HUES6 (cell line): ENCODE data around the gene UXT.
"Not testable (repeated sequence)": the region's sequence is repeated elsewhere in the genome, so short reads cannot be mapped to it uniquely, and the experiment has no call there.

Experiments
- H3K27ac ChIP-seq: 2 replicates; pipeline ENCODE4 v1.7.0; 2013; ENCODE audit warnings: low read depth, mild to moderate bottlenecking, low read length, inconsistent platforms
- H3K27me3 ChIP-seq: 2 replicates; pipeline ENCODE4 v1.6.1; 2013; ENCODE audit warnings: low read length; ENCODE audit not compliant: control insufficient read depth, insufficient read depth
- H3K36me3 ChIP-seq: 2 replicates; pipeline ENCODE4 v1.6.1; 2013; ENCODE audit warnings: low read length; ENCODE audit not compliant: control insufficient read depth, insufficient read depth
- H3K4me1 ChIP-seq: 2 replicates; pipeline ENCODE4 v1.6.1; 2013; ENCODE audit warnings: low read length; ENCODE audit not compliant: control insufficient read depth, insufficient read depth
- H3K4me3 ChIP-seq: 2 replicates; pipeline ENCODE4 v1.5.1; 2013; ENCODE audit warnings: low read depth, low read length
- H3K9ac ChIP-seq: one replicate; pipeline ENCODE4 v1.6.1; 2013; ENCODE audit warnings: mild to moderate bottlenecking, low read length
- H3K9me3 ChIP-seq: 2 replicates; pipeline ENCODE4 v1.6.1; 2013; ENCODE audit warnings: low read depth, low read length; ENCODE audit not compliant: control insufficient read depth, insufficient read depth

The UXT gene

DNA sequence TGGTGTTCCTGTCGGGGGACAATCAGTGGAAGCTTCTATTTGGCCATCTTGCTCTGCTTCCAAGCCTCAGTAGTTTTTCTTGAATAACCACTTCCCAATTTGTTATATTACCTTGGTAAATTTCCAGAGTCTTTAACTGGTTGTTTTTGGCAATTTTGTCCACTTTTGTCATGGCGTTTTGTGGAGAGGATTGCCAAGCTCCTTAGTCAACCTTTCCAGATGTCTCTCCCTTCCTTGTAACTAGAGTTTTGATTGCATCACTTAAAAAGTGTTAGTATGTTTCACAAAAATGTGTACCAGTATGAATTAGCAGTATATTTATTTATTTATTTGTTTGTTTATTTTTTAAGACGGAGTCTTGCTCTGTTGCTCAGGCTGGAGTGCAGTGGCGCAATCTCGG lies 15.8 kb upstream of the UXT start:
- no peaks in the 10 kb centered on the region for H3K36me3 ChIP-seq
- no peaks in the 10 kb centered on the region for H3K4me1 ChIP-seq
- H3K27ac ChIP-seq, result no peak overlapping the region
- no peaks in the 10 kb centered on the region for H3K27me3 ChIP-seq
- H3K9me3 ChIP-seq, result peaks cover 27% of the 10 kb centered on the region; the same call in 1 of the 2 replicates
- no peak overlapping the region for H3K9ac ChIP-seq
- H3K4me3 ChIP-seq, result no peak overlapping the region

DNA sequence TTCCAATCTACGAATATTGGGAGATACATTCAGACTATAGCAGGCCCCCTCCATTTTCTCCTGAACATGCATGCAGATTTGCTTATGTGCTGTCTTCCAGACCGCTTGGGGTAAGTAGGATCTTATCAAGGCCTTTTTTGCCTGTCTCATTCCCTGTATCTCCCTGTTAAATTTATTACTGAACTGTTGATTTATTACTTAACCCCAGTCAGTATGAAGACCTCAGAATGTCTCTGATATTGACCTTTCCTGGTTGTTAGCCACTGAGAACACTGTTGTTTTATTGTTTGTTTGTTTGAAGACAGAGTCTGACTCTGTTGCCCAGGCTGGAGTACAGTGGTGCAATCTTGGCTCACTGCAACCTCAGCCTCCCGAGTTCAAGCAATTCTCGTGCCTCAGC lies 6.8 kb upstream of the UXT start:
- not testable (repeated sequence) for H3K36me3 ChIP-seq, H3K27me3 ChIP-seq, H3K9ac ChIP-seq, H3K4me1 ChIP-seq, H3K9me3 ChIP-seq, H3K4me3 ChIP-seq, H3K27ac ChIP-seq

DNA sequence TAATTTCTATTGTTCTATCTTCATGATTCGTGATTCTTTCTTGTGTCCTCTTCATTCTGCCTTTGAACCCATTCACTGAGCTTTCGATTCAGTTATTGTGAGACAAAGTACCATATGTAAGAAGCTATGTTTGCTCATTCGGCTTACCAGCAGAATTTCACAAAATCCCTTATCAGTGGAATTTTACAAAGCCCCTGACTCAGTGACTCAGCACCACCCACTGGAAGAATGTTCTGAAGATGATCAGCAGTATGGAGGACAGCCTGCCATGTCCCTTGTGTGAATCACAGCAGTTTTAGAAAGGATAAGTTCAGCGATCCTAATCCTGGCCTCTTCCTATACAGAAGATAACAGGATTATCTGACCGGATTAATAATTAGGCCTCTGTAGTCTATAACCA lies 5.8 kb upstream of the UXT start:
- no peak overlapping the region for H3K27ac ChIP-seq
- no peak overlapping the region for H3K9ac ChIP-seq
- no peak overlapping the region for H3K4me3 ChIP-seq
- H3K27me3 ChIP-seq, result peaks cover under 1% of the 10 kb centered on the region; the same call in 1 of the 2 replicates
- no peaks in the 10 kb centered on the region; the same call in 1 of the 2 replicates for H3K9me3 ChIP-seq
- no peaks in the 10 kb centered on the region for H3K36me3 ChIP-seq
- peaks cover 7% of the 10 kb centered on the region; the same call in 1 of the 2 replicates for H3K4me1 ChIP-seq

DNA sequence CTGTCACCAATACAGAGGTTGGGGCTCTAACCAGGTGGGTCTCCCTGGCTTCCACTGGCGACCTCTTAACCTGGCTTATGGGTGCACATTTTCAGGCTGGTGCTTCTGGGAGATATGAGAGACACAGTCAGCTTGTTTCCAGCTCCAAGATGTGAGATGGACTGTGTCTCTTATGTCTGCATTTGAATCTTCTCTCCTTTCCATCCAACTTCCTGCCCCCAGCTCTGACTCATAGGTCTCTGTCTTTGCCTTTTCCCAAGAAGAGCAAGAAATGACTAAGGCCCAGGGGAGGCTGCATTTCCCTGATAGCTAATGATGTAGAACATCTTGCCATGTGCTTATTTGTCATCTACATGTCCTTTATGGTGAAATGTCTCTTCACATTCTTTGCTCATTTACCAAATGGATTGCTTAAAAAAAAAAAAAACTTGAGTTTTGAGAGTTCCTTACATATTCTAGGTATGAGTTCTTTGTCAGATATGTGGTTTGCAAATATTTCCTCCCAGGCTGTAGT lies 3.2 kb upstream of the UXT start:
- Histone ChIP-seq H3K4me3 (no peak overlapping the region), H3K27me3 (peaks cover 4% of the 10 kb centered on the region; the same call in 1 of the 2 replicates), H3K27ac (no peak overlapping the region; the same call in 1 of the 2 replicates)

DNA sequence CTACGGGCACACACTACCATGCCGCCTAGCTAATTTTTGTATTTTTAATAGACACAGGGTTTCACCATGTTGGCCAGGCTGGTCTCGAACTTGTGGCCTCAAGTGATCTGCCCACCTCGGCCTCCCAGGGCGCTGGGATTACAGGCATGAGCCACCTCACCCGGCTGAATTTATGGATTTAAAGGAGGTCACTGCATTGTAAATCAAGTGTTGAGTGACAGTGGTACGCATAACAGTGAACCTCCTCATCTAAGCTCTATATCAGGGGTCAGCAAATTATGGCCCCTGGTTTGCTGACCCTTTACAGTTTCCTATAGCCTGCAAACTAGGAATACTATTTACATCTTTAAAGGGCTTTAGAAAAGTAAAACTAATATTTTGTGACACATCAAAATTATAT lies 2.6 kb upstream of the UXT start:
- H3K4me3 ChIP-seq, result no peak overlapping the region
- H3K27me3 ChIP-seq, result peaks cover 4% of the 10 kb centered on the region; the same call in 1 of the 2 replicates
- no peak overlapping the region for H3K27ac ChIP-seq
- peaks cover 7% of the 10 kb centered on the region; the same call in 1 of the 2 replicates for H3K4me1 ChIP-seq
- no peak overlapping the region for H3K9ac ChIP-seq
- H3K36me3 ChIP-seq, result peaks cover 11% of the 10 kb centered on the region
- peaks cover 3% of the 10 kb centered on the region; the same call in 1 of the 2 replicates for H3K9me3 ChIP-seq

More for the DNA sequence above, 3.2 kb upstream of the UXT start:
- Histone ChIP-seq H3K36me3 (peaks cover 4% of the 10 kb centered on the region), H3K9me3 (peaks cover 3% of the 10 kb centered on the region; the same call in 1 of the 2 replicates), H3K4me1 (peaks cover 7% of the 10 kb centered on the region; the same call in 1 of the 2 replicates), H3K9ac (no peak overlapping the region)

DNA sequence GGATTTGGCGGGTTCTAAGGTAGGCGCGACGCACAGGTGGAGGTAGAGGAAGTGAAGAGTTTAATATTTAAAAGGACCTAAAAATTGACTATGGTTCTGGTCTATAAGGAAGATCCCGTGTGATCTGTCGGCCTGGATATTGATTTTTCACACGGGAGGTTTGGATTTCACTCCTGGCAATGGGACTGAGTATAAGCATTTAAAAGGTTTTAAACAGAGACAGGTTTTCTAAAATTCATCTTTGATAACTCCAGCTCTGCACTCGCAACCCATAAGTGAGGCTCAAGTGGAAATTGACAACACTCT lies 394 bp upstream of the UXT start:
- H3K4me3 ChIP-seq, result peak overlapping the region; percentile 93
- H3K27ac ChIP-seq, result no peak overlapping the region

DNA sequence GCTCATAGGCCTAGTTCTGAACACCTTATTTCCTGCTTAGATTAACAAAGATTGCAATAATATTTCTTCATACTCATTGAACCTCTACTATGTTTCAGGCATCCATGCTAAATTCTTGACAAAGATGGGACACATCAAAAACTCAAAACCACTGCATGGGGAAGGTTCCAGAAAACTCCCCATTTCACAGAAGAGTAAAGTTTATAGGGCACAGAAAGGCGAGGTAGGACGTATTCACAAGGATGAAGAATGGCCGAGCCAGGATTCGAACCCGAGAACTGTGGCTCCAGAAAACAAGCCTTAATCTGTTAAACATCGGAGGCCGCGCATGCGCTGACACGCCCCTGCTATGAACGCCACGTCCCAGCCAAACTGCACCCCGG lies 688 bp downstream of the UXT start:
- peaks cover 9% of the 10 kb centered on the region; the same call in 1 of the 2 replicates for H3K9me3 ChIP-seq
- peak overlapping the region; percentile 86; the same call in 1 of the 2 replicates for H3K27ac ChIP-seq
- peak overlapping the region; percentile 93 for H3K4me3 ChIP-seq
- H3K36me3 ChIP-seq, result peaks cover 30% of the 10 kb centered on the region
- peaks cover 7% of the 10 kb centered on the region; the same call in 1 of the 2 replicates for H3K4me1 ChIP-seq
- peak overlapping the region; percentile 96 for H3K9ac ChIP-seq
- H3K27me3 ChIP-seq, result peaks cover 4% of the 10 kb centered on the region; the same call in 1 of the 2 replicates

More for the DNA sequence above, 394 bp upstream of the UXT start:
- peaks cover 4% of the 10 kb centered on the region; the same call in 1 of the 2 replicates for H3K27me3 ChIP-seq
- H3K9ac ChIP-seq, result no peak overlapping the region
- peaks cover 26% of the 10 kb centered on the region for H3K36me3 ChIP-seq
- peaks cover 9% of the 10 kb centered on the region; the same call in 1 of the 2 replicates for H3K9me3 ChIP-seq
- H3K4me1 ChIP-seq, result peaks cover 7% of the 10 kb centered on the region; the same call in 1 of the 2 replicates

DNA sequence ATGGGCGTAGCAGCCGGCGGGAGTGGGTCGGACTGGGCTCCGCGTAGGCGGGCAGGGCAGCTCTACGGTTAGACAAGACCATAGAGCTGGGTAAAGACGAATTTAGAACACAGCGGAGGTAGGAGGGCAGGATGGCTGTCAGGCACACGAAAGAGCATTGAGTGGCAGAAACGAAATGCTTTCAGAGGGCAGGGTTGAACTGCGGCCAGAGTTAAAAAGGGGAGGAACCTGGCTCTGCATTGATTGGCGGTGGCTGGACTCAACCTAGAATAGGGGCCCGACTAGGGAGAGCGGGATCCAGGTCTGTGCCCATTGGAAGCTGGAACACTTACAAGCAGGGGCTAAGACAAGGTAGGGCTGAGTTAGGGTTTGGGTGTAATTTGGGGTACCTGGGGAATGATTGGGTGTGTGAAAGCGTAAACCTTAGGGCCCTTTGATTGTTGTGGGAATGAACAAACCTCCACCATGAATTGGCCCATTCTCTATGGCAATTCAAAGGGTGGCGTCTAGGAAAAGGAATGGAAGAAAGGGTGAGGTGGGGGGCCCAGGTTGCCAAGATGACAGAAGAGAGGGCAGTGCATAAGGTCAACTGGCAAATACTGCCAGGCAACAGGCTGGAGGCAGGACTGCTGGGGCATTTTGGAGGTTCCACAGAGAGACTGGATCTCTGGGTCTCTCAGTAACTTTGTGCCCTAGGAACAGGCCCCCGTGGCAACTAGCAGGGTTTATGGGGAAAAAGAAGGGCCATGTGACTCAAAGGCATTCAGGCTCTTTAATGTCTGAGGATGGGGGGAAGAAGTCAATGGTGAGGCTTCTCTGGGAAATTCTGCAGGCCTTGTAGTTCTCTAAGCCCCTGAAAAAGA lies 7.7 kb downstream of the UXT start:
- Histone ChIP-seq H3K4me3 (peak overlapping the region; percentile 69), H3K36me3 (peaks cover 31% of the 10 kb centered on the region), H3K27me3 (no peaks in the 10 kb centered on the region), H3K27ac (no peak overlapping the region), H3K9ac (peak overlapping the region; percentile 47), H3K4me1 (peaks cover 9% of the 10 kb centered on the region; the same call in 1 of the 2 replicates), H3K9me3 (peaks cover 5% of the 10 kb centered on the region; the same call in 1 of the 2 replicates)

DNA sequence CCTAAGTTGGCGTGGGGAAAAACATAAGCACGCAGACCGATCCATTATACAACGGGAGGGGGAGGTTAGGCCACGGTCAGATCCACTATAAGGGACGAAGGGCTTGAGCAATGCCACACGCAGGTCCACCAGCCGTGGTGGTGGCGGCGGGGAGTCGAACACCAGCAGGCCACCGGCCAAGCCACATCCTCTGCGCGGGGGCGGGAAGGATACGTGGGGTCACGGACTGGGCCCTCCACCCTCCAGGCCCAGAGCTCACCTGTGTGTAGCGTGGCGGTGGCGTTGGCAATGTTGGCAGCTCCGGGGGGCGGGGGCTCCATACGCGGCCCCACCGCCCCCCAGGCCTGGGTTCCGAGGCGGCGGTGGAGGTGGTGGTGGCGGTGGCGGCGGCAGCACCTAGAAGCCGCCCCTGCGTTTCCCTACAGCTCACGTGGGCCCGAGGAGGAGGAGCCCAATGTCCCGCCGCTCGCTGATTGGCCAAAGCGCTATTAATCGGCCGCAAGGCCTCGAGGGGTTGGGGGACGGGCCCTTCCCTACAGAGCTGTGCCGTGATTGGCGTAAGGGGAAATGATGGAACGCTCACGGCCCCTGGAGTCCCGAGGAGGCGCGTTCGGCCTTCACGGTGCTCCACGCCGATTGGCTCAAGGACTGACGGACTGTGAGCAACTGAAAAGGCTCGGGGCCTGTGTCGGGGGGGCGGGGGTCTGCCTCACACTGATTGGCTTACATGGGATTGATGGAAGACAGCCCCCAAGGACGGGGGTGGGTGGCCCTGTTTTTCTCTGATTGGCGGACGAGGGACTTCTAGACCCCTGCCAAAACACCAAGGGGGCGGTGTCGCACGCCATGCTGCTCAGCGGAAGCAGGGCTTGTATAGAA lies 8.6 kb downstream of the UXT start, which contains the start of gene ELK1:
TSS of gene ELK1 (minus strand) at position 400 of the 879 bp plus-strand sequence. CDS start 9,122 bp downstream, outside the sequence.
- Histone ChIP-seq H3K9ac (peak within 1 kb of the TSS; percentile 84), H3K9me3 (peaks cover 3% of the 10 kb centered on the region; the same call in 1 of the 2 replicates), H3K4me1 (peaks cover 9% of the 10 kb centered on the region; the same call in 1 of the 2 replicates), H3K4me3 (peak within 1 kb of the TSS; percentile 90), H3K36me3 (peaks cover 22% of the 10 kb centered on the region), H3K27me3 (no peaks in the 10 kb centered on the region), H3K27ac (peak within 1 kb of the TSS; percentile 29; the same call in 1 of the 2 replicates)

DNA sequence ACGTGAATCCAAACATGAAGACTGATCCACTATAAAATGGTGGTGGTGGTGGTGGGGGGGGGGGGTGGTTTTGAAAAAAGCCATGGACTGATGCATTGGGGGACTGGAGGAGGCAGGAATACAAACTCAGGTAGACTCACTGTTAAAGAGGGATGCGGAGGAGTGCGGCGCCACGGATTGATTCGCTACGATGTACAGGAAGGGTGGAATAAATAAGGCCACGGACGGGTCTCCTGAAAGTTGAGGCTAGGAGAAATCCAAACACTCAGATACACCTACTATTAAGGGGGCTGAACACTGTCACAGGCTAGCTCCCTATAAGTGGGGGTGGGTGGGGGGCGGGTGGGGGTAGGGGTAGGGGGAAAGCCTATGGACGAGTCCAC lies 9.2 kb downstream of the UXT start:
- Histone ChIP-seq H3K36me3 (peaks cover 18% of the 10 kb centered on the region), H3K4me3 (peak overlapping the region; percentile 90), H3K9ac (peak overlapping the region; percentile 84), H3K27ac (no peak overlapping the region), H3K9me3 (peaks cover 2% of the 10 kb centered on the region; the same call in 1 of the 2 replicates), H3K4me1 (peaks cover 9% of the 10 kb centered on the region; the same call in 1 of the 2 replicates), H3K27me3 (no peaks in the 10 kb centered on the region)
